GM12878 (cell line): Measurements from ENCODE around the gene LRRC26.

Source experiments
- HDAC2 ChIP-seq: fragments of 200-600 bp; sonication (generic); IDR thresholded peaks from 2 replicates; pipeline ENCODE4 v1.6.1; 2017
- MTA3 ChIP-seq: IDR thresholded peaks from 2 replicates; pipeline ENCODE4 v1.6.1; 2012; ENCODE audit warnings: low read length, inconsistent platforms, borderline replicate concordance
- SRF ChIP-seq, 2 experiments: IDR thresholded peaks; 2 replicates each; pipeline ENCODE4 v1.6.1; 2011; ENCODE audit warnings: low read depth in 2 of 2, low read length in 2 of 2, mild to moderate bottlenecking in 1 of 2, moderate library complexity in 1 of 2
- SUZ12 ChIP-seq: fragments of 200-600 bp; sonication (generic); IDR thresholded peaks from one replicate; pipeline ENCODE4 v1.6.1; 2018; ENCODE audit warnings: antibody characterized with exemption, mild to moderate bottlenecking; ENCODE audit not compliant: unreplicated experiment
- WRNIP1 ChIP-seq: IDR thresholded peaks from 2 replicates; pipeline ENCODE4 v1.6.1; 2011; ENCODE audit warnings: low read depth, low read length, improper control_type of control experiment, borderline replicate concordance
- TF ChIP-seq, protein P1 (sequence below): fragments of 450-650 bp; IDR thresholded peaks from 2 replicates; pipeline ENCODE4 v1.6.1; 2016; ENCODE audit warnings: mild to moderate bottlenecking, moderate library complexity, borderline replicate concordance
- TF ChIP-seq, protein P2 (sequence below), 3 experiments: IDR thresholded peaks in 2 of 3; conservative IDR thresholded peaks in 1 of 3; 2 replicates each; pipeline ENCODE4 v1.5.1; 2011; ENCODE audit warnings: low read depth in 3 of 3, low read length in 3 of 3, mild to moderate bottlenecking in 3 of 3, control low read depth in 2 of 3, moderate library complexity in 2 of 3, inconsistent platforms in 1 of 3, mixed read lengths in 1 of 3; ENCODE audit not compliant: control insufficient read depth in 2 of 3, insufficient read depth in 1 of 3; ENCODE audit errors: extremely low read depth in 1 of 3

DNA sequence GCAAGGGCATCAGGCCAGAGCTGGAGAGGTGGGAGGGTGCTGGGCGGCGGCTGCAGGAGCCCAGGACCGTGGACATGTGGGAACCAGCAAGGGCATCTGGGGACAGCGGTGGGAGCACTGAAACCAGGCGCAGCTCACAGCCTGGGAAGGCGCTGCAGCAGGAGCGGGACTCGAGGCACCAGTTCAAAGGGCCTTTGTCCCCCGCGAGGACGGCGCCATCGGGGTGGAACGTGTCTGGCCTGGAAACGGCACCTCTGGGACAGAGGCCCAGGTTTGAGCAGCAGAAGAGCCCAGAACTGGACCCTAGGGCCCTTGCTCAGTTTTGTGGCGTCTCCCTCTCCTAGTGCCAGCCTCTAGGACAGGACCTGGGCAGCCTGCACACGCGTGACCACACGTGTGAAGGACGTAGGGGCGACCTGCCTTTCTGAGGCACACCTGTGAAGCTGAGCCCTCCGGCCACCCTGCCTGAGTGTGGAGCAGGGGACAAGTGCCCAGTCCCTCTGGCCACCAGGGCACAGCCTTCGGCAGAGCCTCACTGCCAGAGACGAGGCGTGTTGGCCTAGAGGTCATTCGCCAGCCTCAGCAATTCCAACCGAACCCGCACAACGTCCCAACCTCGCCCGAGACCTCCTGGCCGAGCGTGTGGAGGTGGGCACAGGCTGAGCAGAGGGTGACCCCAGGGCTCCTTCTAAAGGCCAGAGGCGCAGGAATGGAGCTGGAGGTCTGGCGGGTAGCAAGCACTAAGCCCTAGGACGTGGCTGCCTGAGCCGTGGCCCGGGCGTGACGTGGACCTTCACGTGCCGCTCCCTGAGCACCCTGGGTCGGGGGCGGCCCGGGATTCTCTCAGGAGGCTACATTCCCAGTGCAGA is 4.2 kb upstream of the LRRC26 start:
- no peak for TF ChIP-seq SUZ12
- TF ChIP-seq HDAC2, result no peak
- TF ChIP-seq, protein P1, sequence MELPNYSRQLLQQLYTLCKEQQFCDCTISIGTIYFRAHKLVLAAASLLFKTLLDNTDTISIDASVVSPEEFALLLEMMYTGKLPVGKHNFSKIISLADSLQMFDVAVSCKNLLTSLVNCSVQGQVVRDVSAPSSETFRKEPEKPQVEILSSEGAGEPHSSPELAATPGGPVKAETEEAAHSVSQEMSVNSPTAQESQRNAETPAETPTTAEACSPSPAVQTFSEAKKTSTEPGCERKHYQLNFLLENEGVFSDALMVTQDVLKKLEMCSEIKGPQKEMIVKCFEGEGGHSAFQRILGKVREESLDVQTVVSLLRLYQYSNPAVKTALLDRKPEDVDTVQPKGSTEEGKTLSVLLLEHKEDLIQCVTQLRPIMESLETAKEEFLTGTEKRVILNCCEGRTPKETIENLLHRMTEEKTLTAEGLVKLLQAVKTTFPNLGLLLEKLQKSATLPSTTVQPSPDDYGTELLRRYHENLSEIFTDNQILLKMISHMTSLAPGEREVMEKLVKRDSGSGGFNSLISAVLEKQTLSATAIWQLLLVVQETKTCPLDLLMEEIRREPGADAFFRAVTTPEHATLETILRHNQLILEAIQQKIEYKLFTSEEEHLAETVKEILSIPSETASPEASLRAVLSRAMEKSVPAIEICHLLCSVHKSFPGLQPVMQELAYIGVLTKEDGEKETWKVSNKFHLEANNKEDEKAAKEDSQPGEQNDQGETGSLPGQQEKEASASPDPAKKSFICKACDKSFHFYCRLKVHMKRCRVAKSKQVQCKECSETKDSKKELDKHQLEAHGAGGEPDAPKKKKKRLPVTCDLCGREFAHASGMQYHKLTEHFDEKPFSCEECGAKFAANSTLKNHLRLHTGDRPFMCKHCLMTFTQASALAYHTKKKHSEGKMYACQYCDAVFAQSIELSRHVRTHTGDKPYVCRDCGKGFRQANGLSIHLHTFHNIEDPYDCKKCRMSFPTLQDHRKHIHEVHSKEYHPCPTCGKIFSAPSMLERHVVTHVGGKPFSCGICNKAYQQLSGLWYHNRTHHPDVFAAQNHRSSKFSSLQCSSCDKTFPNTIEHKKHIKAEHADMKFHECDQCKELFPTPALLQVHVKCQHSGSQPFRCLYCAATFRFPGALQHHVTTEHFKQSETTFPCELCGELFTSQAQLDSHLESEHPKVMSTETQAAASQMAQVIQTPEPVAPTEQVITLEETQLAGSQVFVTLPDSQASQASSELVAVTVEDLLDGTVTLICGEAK, result no peak
- TF ChIP-seq WRNIP1, result no peak
- TF ChIP-seq SRF (IDR thresholded peaks at IDR 0.05; ENCODE audit: low read depth in 2 of 2, low read length in 2 of 2), result no peak
- TF ChIP-seq MTA3, result no peak
- TF ChIP-seq, protein P2, sequence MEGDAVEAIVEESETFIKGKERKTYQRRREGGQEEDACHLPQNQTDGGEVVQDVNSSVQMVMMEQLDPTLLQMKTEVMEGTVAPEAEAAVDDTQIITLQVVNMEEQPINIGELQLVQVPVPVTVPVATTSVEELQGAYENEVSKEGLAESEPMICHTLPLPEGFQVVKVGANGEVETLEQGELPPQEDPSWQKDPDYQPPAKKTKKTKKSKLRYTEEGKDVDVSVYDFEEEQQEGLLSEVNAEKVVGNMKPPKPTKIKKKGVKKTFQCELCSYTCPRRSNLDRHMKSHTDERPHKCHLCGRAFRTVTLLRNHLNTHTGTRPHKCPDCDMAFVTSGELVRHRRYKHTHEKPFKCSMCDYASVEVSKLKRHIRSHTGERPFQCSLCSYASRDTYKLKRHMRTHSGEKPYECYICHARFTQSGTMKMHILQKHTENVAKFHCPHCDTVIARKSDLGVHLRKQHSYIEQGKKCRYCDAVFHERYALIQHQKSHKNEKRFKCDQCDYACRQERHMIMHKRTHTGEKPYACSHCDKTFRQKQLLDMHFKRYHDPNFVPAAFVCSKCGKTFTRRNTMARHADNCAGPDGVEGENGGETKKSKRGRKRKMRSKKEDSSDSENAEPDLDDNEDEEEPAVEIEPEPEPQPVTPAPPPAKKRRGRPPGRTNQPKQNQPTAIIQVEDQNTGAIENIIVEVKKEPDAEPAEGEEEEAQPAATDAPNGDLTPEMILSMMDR (IDR thresholded peaks at IDR 0.05 in 2 of 3, conservative IDR thresholded peaks at IDR 0.05 in 1 of 3; ENCODE audit: control insufficient read depth in 2 of 3, extremely low read depth in 1 of 3, insufficient read depth in 1 of 3, low read depth in 3 of 3, low read length in 3 of 3), result no peak
